Measurements from ENCODE around the gene JAKMIP1.

DNA sequence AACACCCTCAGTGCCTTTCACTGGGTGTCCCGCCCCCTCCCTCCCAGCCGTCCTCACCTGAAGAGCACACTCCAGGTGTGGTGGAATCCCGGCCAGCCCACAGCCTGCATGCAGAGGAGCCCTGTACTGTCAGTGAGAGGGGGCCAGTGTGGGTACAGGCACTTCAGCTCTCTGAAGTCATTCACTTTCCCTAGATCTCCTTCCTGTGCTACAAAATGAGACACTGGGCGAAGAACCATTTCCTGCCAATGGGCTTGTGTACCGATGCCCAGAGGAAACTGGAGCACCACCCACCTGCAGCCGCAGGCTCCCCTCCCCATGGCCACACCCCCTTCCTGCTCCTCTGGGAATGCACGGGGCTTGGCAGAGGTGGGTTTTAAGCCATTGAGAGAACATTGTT, 108.2 kb downstream of the JAKMIP1 start:
- TF ChIP-seq SP1 (IDR thresholded peaks at IDR 0.05) (no peak), CTBP1 (IDR thresholded peaks at IDR 0.05; ENCODE audit: borderline replicate concordance) (no peak), SUZ12 (IDR thresholded peaks at IDR 0.05) (no peak), FOXM1 (IDR thresholded peaks at IDR 0.05; ENCODE audit: borderline replicate concordance) (no peak), ELF4 (IDR thresholded peaks at IDR 0.05) (no peak), TARDBP (IDR thresholded peaks at IDR 0.05) (no peak), HDGF (IDR thresholded peaks at IDR 0.05; ENCODE audit: borderline replicate concordance) (no peak), ARNT (IDR thresholded peaks at IDR 0.05) (no peak), NFRKB (IDR thresholded peaks at IDR 0.05) (no peak), ZNF384 (IDR thresholded peaks at IDR 0.05) (no peak), BHLHE40 (IDR thresholded peaks at IDR 0.05; ENCODE audit: borderline replicate concordance) (no peak), LEF1 (IDR thresholded peaks at IDR 0.05; ENCODE audit: borderline replicate concordance) (no peak)
